Measurements from ENCODE around the gene TIAM1.

DNA sequence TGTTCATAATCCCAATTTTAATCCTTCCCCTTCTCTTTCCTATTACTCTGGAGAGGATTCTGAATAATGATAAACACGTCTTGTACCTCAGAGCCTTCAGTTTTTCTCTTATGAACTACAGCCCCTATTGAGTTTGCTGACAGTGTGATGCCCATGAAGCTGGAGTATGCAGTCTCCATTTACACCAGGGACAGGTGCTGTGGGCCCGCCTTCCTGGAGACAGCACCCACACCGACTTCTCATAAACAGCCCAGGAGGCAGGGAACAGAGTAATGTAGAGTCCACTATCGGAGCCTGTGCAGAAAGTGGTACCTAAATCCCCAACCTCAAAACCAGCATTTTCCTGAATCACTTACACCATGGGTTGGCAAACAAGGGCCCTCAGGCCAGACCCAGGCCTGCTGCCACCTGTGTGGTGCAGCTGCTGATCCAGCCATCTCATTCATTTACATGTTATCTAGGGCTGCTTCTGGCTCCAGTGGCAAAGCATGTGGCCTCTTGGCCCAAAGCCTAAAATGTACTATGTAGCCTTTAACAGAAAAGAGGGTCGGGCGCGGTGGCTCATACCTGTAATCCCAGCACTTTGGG, 210.7 kb downstream of the TIAM1 start:
- TF ChIP-seq USF2 (IDR thresholded peaks at IDR 0.05) (no peak), POLR2A (IDR thresholded peaks at IDR 0.05; ENCODE audit: low read length) (no peak), CHD2 (IDR thresholded peaks at IDR 0.05; ENCODE audit: low read length, partially characterized antibody) (no peak), RNF2 (IDR thresholded peaks at IDR 0.05; ENCODE audit: borderline replicate concordance, low read depth) (no peak)
- TF ChIP-seq, protein P1, sequence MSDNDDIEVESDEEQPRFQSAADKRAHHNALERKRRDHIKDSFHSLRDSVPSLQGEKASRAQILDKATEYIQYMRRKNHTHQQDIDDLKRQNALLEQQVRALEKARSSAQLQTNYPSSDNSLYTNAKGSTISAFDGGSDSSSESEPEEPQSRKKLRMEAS (IDR thresholded peaks at IDR 0.05) = no peak
